Right lobe of liver (tissue), 4 donors: ENCODE measurements around the gene ARID4B.

Source experiments
- CTCF ChIP-seq, 4 donors: fragments of 200-600 bp in 3 of 4; fragments of 450-650 bp in 1 of 4; IDR thresholded peaks; one replicate each; pipeline versions ENCODE4 v1.5.1 to v1.8.0; 2016 to 2022; ENCODE audit warnings: antibody characterized with exemption in 4 of 4, mild to moderate bottlenecking in 2 of 4
- POLR2A ChIP-seq: fragments of 450-650 bp; IDR thresholded peaks from one replicate; pipeline ENCODE4 v1.6.1; 2017; ENCODE audit warnings: antibody characterized with exemption, mild to moderate bottlenecking
- donor health status: DM: no; HTN: no; CAD: no.
- donor health status: DM: no; HTN: no; CAD: no.
- donor health status: DM: no; HTN: yes; CAD: no.

GRCh38 chr1:235129774-235130570 lies 198.0 kb downstream of the ARID4B start:
- TF ChIP-seq CTCF (IDR thresholded peaks at IDR 0.05), result no peak
- no peak for TF ChIP-seq POLR2A
